B cell (primary cell): ENCODE data around the gene SDK1. TPM values are rescaled to one million over a fixed set of nuclear protein-coding genes. Genes with fewer than 3 reads are reported as not detected.

Experiments
- ATAC-seq: fragments of 200-7000 bp; cut with Tn5 transposase; one replicate; pipeline ENCODE4 v1.10.0; 2021; ENCODE audit warnings: low read depth, mild to moderate bottlenecking, moderate number of reproducible peaks, moderate library complexity
- CTCF ChIA-PET: fragments of 350-600 bp; sonication (Branson Sonifier 250); formaldehyde crosslinking; loops from one replicate; lab custom pipeline; 2021; ENCODE audit warnings: antibody characterized with exemption, inconsistent platforms; lab: Charles Lee
- POLR2A ChIA-PET: fragments of 350-600 bp; sonication (Branson Sonifier 250); formaldehyde crosslinking; loops from one replicate; lab custom pipeline; 2021; ENCODE audit warnings: antibody characterized with exemption; lab: Charles Lee
- DNase-seq: peaks from one replicate; pipeline ENCODE4 v3.0.0; 2013
- H2AFZ ChIP-seq: 2 replicates; pipeline ENCODE4 v1.6.1; 2012; ENCODE audit warnings: mild to moderate bottlenecking, low read depth, low read length; ENCODE audit not compliant: insufficient read depth, poor library complexity, severe bottlenecking
- H3K27ac ChIP-seq, 2 donors: 1 replicate in 1 of 2; 2 replicates in 1 of 2; pipeline ENCODE4 v1.5.1; 2012 to 2013; ENCODE audit warnings: low read length in 2 of 2, mild to moderate bottlenecking in 2 of 2, moderate library complexity in 1 of 2
- H3K27me3 ChIP-seq, 4 experiments: fragments of 200-600 bp in 1 of 4; sonication (generic) in 1 of 4; replicated peaks in 1 of 4; 1 replicate in 2 of 4; 2 replicates in 2 of 4; pipeline versions ENCODE4 v1.6.1 to v1.7.0; 2013 to 2016; ENCODE audit warnings: low read length in 3 of 4, mild to moderate bottlenecking in 2 of 4, mixed read lengths in 1 of 4, moderate library complexity in 1 of 4; ENCODE audit not compliant: insufficient read depth in 4 of 4, control insufficient read depth in 3 of 4; ENCODE audit errors: control extremely low read depth in 1 of 4
- H3K36me3 ChIP-seq, 2 experiments: replicated peaks in 1 of 2; 1 replicate in 1 of 2; 2 replicates in 1 of 2; pipeline versions ENCODE4 v1.6.1 to v1.7.1; 2013; ENCODE audit warnings: low read length in 1 of 2; ENCODE audit not compliant: insufficient read depth in 2 of 2, control insufficient read depth in 1 of 2; ENCODE audit errors: control extremely low read depth in 1 of 2, extremely low read depth in 1 of 2
- H3K4me1 ChIP-seq, 2 donors: fragments of 200-600 bp in 1 of 2; sonication (generic) in 1 of 2; 1 replicate in 1 of 2; 2 replicates in 1 of 2; pipeline versions ENCODE4 v1.5.1 to v1.6.1; 2013 to 2017; ENCODE audit warnings: low read length in 2 of 2; ENCODE audit not compliant: control insufficient read depth in 2 of 2, insufficient read depth in 2 of 2
- H3K4me2 ChIP-seq: replicated peaks from 2 replicates; pipeline ENCODE3; 2012; ENCODE audit warnings: mild to moderate bottlenecking, low read depth, low read length; ENCODE audit not compliant: poor library complexity, severe bottlenecking
- H3K4me3 ChIP-seq, 5 experiments: fragments of 200-600 bp in 1 of 5; sonication (generic) in 1 of 5; 1 replicate in 3 of 5; 2 replicates in 2 of 5; pipeline versions ENCODE4 v1.5.1 to v1.7.0; 2011 to 2016; ENCODE audit warnings: low read length in 4 of 5, mild to moderate bottlenecking in 4 of 5, low read depth in 2 of 5, control low read depth in 1 of 5, moderate library complexity in 1 of 5; ENCODE audit not compliant: insufficient read depth in 1 of 5; ENCODE audit errors: control extremely low read depth in 1 of 5, extremely low read depth in 1 of 5
- H3K79me2 ChIP-seq: fragments of 200-600 bp; sonication (generic); one replicate; pipeline ENCODE4 v1.6.0; 2016; ENCODE audit warnings: low read length; ENCODE audit not compliant: control insufficient read depth, insufficient read depth
- H3K9ac ChIP-seq: fragments of 200-600 bp; sonication (generic); 2 replicates; pipeline ENCODE4 v1.6.1; 2017; ENCODE audit warnings: mild to moderate bottlenecking, low read length, moderate library complexity
- H3K9me3 ChIP-seq, 3 donors: one replicate each; pipeline versions ENCODE4 v1.6.1 to v1.7.1; 2013; ENCODE audit warnings: low read length in 2 of 3; ENCODE audit not compliant: control insufficient read depth in 2 of 3, insufficient read depth in 1 of 3; ENCODE audit errors: control extremely low read depth in 1 of 3
- H4K20me1 ChIP-seq: 2 replicates; pipeline ENCODE4 v1.6.0; 2012; ENCODE audit warnings: mild to moderate bottlenecking, low read length; ENCODE audit not compliant: insufficient read depth, control insufficient read depth, poor library complexity, severe bottlenecking
- H3K27ac Mint-ChIP-seq: one replicate; pipeline ENCODE4 v1.8.0; 2021; ENCODE audit warnings: mixed read lengths
- H3K27me3 Mint-ChIP-seq: one replicate; pipeline ENCODE4 v1.8.0; 2021; ENCODE audit warnings: mixed read lengths
- H3K4me1 Mint-ChIP-seq: one replicate; pipeline ENCODE4 v1.8.0; 2021; ENCODE audit warnings: mixed read lengths
- H3K4me3 Mint-ChIP-seq: one replicate; pipeline ENCODE4 v1.8.0; 2021; ENCODE audit warnings: mixed read lengths
- H3K9me3 Mint-ChIP-seq: one replicate; pipeline ENCODE4 v1.8.0; 2022; ENCODE audit warnings: mixed read lengths; ENCODE audit not compliant: insufficient read depth
- CTCF ChIP-seq: fragments of 200-600 bp; IDR thresholded peaks from one replicate; pipeline ENCODE4 v1.8.0; 2022; ENCODE audit warnings: antibody characterized with exemption, mild to moderate bottlenecking
- EZH2 ChIP-seq: IDR thresholded peaks from 2 replicates; pipeline ENCODE4 v1.6.1; 2012; ENCODE audit warnings: borderline replicate concordance, low read depth, mild to moderate bottlenecking, moderate library complexity, low read length; ENCODE audit not compliant: insufficient read depth, poor library complexity, severe bottlenecking
- WGBS: methylation state at CpG from one replicate; pipeline ENCODE4 v1.1.5; 2013; ENCODE audit warnings: missing lambda C conversion rate; ENCODE audit not compliant: insufficient coverage; 5-methylcytosine and 5-hydroxymethylcytosine counted together
- intact Hi-C: fragments of 100-400 bp; cut with micrococcal nuclease; formaldehyde crosslinking; loops from one replicate; pipeline ENCODE4 v1.10.0; 2022
- polyA plus RNA-seq: library from polyadenylated mRNA; depleted of rRNA; stranded (reverse); fragments of >200 nt; gene quantifications from 2 replicates; pipeline ENCODE4 v1.2.3, GENCODE V29; 2012
- total RNA-seq, 2 donors: library from RNA; stranded (reverse); fragments of 120-200 nt in 1 of 2; gene quantifications; 1 replicate in 1 of 2; 2 replicates in 1 of 2; pipeline versions ENCODE4 v1.2.3 to v1.2.4, GENCODE V29; 2013 to 2022

The SDK1 gene
- total and polyA plus RNA-seq, 2 donors (not counting 1 experiment from before 2014, with no cell fraction given) = 0.73 to 2.0 TPM

GRCh38 chr7:3950249-3950648 is 649.2 kb downstream of the SDK1 start:
- Mint-ChIP-seq H3K9me3 (no peaks in the 10 kb centered on the region), H3K27me3 (peaks cover 25% of the 10 kb centered on the region), H3K4me1 (peaks cover 3% of the 10 kb centered on the region), H3K27ac (no peak overlapping the region), H3K4me3 (no peak overlapping the region)
- Histone ChIP-seq H3K4me1 (peaks cover 0 to 9% of the 10 kb centered on the region in 2 donors), H3K27ac (no peak overlapping the region), H3K36me3 (no peaks in the 10 kb centered on the region), H3K79me2 (no peaks in the 10 kb centered on the region), H3K4me3 (no peak overlapping the region), H2AFZ (no peak overlapping the region), H3K27me3 (peaks cover 0 to 3% (median 0%) of the 10 kb centered on the region in 4 experiments), H3K9ac (no peak overlapping the region), H3K4me2 (no peak overlapping the region), H4K20me1 (no peaks in the 10 kb centered on the region), H3K9me3 (peaks cover 0 to 9% (median 3%) of the 10 kb centered on the region in 3 donors)
- WGBS = no CpG with 5 or more reads among the region's 5 CpGs
- TF ChIP-seq CTCF = no peak
- no peak for TF ChIP-seq EZH2
- no peak for DNase-seq
- POLR2A ChIA-PET = no interaction called here
- no peak for ATAC-seq
- intact Hi-C loops = no loop called here
- CTCF ChIA-PET = no interaction called here

- 96% methylated on average over 27 of the region's 33 CpGs for WGBS
- ChIA-PET POLR2A (no interaction called here), CTCF (no interaction called here)
- H3K9ac ChIP-seq = no peak overlapping the region
- DNase-seq (no peak), ATAC-seq (no peak)
- H3K27ac ChIP-seq = no peak overlapping the region
- H3K4me1 ChIP-seq = peaks cover 4 to 21% of the 10 kb centered on the region in 2 donors
- peaks cover 0 to 3% (median 0%) of the 10 kb centered on the region in 4 experiments for H3K27me3 ChIP-seq
- intact Hi-C loops = no loop called here
- no peaks in the 10 kb centered on the region for H4K20me1 ChIP-seq
- no peaks in the 10 kb centered on the region for H3K36me3 ChIP-seq
- no peaks in the 10 kb centered on the region for H3K79me2 ChIP-seq
- H3K4me1 Mint-ChIP-seq = peaks cover 15% of the 10 kb centered on the region
- no peak for TF ChIP-seq CTCF
- no peak for TF ChIP-seq EZH2
- H3K27me3 Mint-ChIP-seq = peaks cover 23% of the 10 kb centered on the region
- no peak overlapping the region for H3K4me3 ChIP-seq
- H3K4me2 ChIP-seq = no peak overlapping the region
- H3K9me3 Mint-ChIP-seq = no peaks in the 10 kb centered on the region
- peaks cover 0 to 4% (median 0%) of the 10 kb centered on the region in 3 donors for H3K9me3 ChIP-seq
- no peak overlapping the region for H2AFZ ChIP-seq
- H3K4me3 Mint-ChIP-seq = no peak overlapping the region
- no peak overlapping the region for H3K27ac Mint-ChIP-seq
Observed at GRCh38 chr7:3951316-3952055, 650.4 kb downstream of the SDK1 start.
